ENCODE results near the gene TOE1. TPM values are rescaled to one million over a fixed set of nuclear protein-coding genes. Genes with fewer than 3 reads are reported as not detected.

TOE1 gene
- total RNA-seq, 4 donors from 2014 or later = 2.9 to 9.4 (median 5.3) TPM

DNA sequence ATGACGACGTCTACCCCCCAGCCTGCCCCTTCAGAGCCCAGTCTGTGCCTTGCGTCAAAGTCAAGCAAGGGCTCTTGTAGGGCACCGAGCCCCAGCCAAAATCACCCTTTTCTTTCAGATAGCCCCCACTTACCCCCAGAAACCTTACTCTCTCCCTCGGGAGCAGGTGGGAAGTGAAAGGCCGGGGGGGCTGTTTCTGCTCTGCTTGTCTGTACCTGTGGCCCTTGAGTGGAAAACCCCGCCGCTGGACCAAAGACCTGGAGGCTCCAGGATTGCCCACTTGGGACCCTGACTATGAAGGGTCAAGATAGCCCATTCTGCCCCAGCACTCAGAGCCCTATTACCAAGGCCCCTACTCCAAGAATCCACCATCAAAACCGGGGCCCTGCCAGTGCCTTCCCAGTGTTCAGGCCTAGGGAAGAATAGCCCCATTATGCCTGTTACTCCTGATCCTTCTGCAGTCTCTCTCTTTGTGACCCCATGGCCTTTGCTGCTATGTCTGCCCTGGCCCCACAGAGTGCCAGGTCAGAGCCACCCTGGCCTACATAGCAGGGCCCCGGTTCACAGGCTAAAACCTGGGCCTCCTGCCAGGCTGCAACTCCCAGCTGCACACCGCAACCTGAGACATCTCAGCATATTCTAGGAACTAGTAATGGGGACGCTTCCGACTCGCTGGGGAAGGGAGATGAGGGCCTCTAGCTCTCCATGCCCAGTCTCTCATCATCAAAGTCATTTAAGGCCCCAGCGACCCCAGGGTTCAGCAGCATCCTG is 35.5 kb upstream of the TOE1 start:
- intact Hi-C loops (cut with DNase I; ENCODE audit: low total_unique reads) = loop anchor here (5.0 kb wide), 3 partner anchors 467 to 572 kb away; partner anchors contain the start of genes RNU5D-1 and RPS8
- peak; percentile 24 to 43 for ATAC-seq

GRCh38 chr1:45305231-45305630 is 34.7 kb upstream of the TOE1 start:
- H3K36me3 ChIP-seq = no peaks in the 10 kb centered on the region
- no peak overlapping the region for H3K4me3 ChIP-seq
- ATAC-seq (no peak), DNase-seq (no peak)
- in situ Hi-C loops (cut with MboI; ENCODE audit: low sequenced_read_pairs in 4 of 4) (no loop called here), intact Hi-C loops (cut with DNase I; ENCODE audit: low total_unique reads) (no loop called here)
- TF ChIP-seq POLR2A (IDR thresholded peaks at IDR 0.05) = no peak
- TF ChIP-seq CTCF (IDR thresholded peaks at IDR 0.05 in 4 of 5, conservative IDR thresholded peaks at IDR 0.05 in 1 of 5) = no peak
- peaks cover 8 to 16% of the 10 kb centered on the region in 2 donors for H3K4me1 ChIP-seq
- H3K9me3 ChIP-seq = no peaks in the 10 kb centered on the region
- H3K27ac ChIP-seq = peak overlapping the region; percentile 92 to 95 (median 94)
- H3K27me3 ChIP-seq = no peaks in the 10 kb centered on the region

More for the DNA sequence above, 35.5 kb upstream of the TOE1 start:
- Histone ChIP-seq H3K36me3 (no peaks in the 10 kb centered on the region), H3K27ac (peak overlapping the region; percentile 92 to 95 (median 94)), H3K4me3 (peak overlapping the region; percentile 73 to 86 (median 78)), H3K9me3 (no peaks in the 10 kb centered on the region), H3K4me1 (peaks cover 8 to 16% of the 10 kb centered on the region in 2 donors), H3K27me3 (no peaks in the 10 kb centered on the region)
- in situ Hi-C loops (cut with MboI; ENCODE audit: low sequenced_read_pairs in 4 of 4) = loop anchor here in 1 of 4 donors (5.0 kb wide), 1 partner anchor 292 kb away; the partner anchor contains the start of genes HECTD3 and UROD
- no peak for TF ChIP-seq POLR2A (IDR thresholded peaks at IDR 0.05)
- no peak for TF ChIP-seq CTCF (IDR thresholded peaks at IDR 0.05 in 4 of 5, conservative IDR thresholded peaks at IDR 0.05 in 1 of 5)
- peak; percentile 35 to 83 for DNase-seq

- intact Hi-C loops (cut with DNase I; ENCODE audit: low total_unique reads) (no loop called here), in situ Hi-C loops (cut with MboI; ENCODE audit: low sequenced_read_pairs in 4 of 4) (no loop called here)
- DNase-seq = no peak
- TF ChIP-seq POLR2A (IDR thresholded peaks at IDR 0.05) (no peak), CTCF (IDR thresholded peaks at IDR 0.05 in 4 of 5, conservative IDR thresholded peaks at IDR 0.05 in 1 of 5) (no peak)
- no peaks in the 10 kb centered on the region for H3K9me3 ChIP-seq
- no peak for ATAC-seq
- H3K36me3 ChIP-seq = no peaks in the 10 kb centered on the region
- H3K27ac ChIP-seq = no peak overlapping the region
- H3K27me3 ChIP-seq = no peaks in the 10 kb centered on the region
- no peak overlapping the region for H3K4me3 ChIP-seq
- H3K4me1 ChIP-seq = peaks cover 8 to 16% of the 10 kb centered on the region in 2 donors
Observed at GRCh38 chr1:45306319-45306718, 33.7 kb upstream of the TOE1 start.

GRCh38 chr1:45306905-45307304 is 33.1 kb upstream of the TOE1 start:
- H3K27me3 ChIP-seq = no peaks in the 10 kb centered on the region
- ATAC-seq = no peak
- no peak overlapping the region for H3K4me3 ChIP-seq
- in situ Hi-C loops (cut with MboI; ENCODE audit: low sequenced_read_pairs in 4 of 4) = no loop called here
- no peaks in the 10 kb centered on the region for H3K36me3 ChIP-seq
- no peaks in the 10 kb centered on the region for H3K9me3 ChIP-seq
- DNase-seq = no peak
- H3K4me1 ChIP-seq = peaks cover 8 to 16% of the 10 kb centered on the region in 2 donors
- TF ChIP-seq CTCF (IDR thresholded peaks at IDR 0.05 in 4 of 5, conservative IDR thresholded peaks at IDR 0.05 in 1 of 5) (no peak), POLR2A (IDR thresholded peaks at IDR 0.05) (no peak)
- intact Hi-C loops (cut with DNase I; ENCODE audit: low total_unique reads) = no loop called here
- H3K27ac ChIP-seq = no peak overlapping the region

Data from gastrocnemius medialis (tissue), 4 donors.